A673 (cell line): Measurements from ENCODE around the gene TMEM220.

ENCODE experiments used
- EZH2 ChIP-seq: fragments of 200-600 bp; sonication (generic); IDR thresholded peaks from 2 replicates; pipeline ENCODE4 v1.6.1; 2017; ENCODE audit warnings: borderline replicate concordance, low read depth, mild to moderate bottlenecking, mixed read lengths, antibody characterized with exemption, low read length; ENCODE audit not compliant: poor library complexity, severe bottlenecking
- TF ChIP-seq, protein P1 (sequence below): fragments of 300-800, 200-600 bp; sonication (generic); conservative IDR thresholded peaks from 2 replicates; pipeline ENCODE4 v1.5.1; 2017; ENCODE audit warnings: low read depth, mild to moderate bottlenecking, antibody characterized with exemption, low read length, moderate library complexity, mixed read lengths

DNA sequence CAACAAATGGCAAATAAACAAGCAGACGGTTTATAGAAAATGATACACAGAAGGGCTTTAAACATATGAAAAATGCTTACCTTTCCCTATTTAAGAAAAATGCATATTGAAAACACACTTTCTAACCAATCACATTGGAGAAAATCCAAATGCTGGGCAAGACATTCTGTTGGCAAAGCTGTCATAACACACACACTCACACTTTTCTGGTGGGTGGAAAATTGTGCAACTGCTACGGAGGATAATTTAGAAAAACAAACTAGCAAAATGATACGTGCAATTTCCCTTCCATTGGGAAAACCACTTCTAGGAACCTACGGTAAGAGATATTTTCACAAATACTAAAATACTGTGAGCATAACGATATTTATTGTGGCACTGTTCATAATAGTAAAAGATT is 62.9 kb downstream of the TMEM220 start:
- TF ChIP-seq, protein P1, sequence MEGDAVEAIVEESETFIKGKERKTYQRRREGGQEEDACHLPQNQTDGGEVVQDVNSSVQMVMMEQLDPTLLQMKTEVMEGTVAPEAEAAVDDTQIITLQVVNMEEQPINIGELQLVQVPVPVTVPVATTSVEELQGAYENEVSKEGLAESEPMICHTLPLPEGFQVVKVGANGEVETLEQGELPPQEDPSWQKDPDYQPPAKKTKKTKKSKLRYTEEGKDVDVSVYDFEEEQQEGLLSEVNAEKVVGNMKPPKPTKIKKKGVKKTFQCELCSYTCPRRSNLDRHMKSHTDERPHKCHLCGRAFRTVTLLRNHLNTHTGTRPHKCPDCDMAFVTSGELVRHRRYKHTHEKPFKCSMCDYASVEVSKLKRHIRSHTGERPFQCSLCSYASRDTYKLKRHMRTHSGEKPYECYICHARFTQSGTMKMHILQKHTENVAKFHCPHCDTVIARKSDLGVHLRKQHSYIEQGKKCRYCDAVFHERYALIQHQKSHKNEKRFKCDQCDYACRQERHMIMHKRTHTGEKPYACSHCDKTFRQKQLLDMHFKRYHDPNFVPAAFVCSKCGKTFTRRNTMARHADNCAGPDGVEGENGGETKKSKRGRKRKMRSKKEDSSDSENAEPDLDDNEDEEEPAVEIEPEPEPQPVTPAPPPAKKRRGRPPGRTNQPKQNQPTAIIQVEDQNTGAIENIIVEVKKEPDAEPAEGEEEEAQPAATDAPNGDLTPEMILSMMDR = no peak
- no peak for TF ChIP-seq EZH2
